H9 (cell line): ENCODE results near the gene KLHDC10. TPM values are rescaled to one million over a fixed set of nuclear protein-coding genes. Genes with fewer than 3 reads are reported as not detected.

Experiments
- DNase-seq: peaks from one replicate; pipeline ENCODE4 v3.0.0-alpha.2; 2017
- H2AFZ ChIP-seq: one replicate; pipeline ENCODE4 v1.6.1; 2013; ENCODE audit warnings: mild to moderate bottlenecking, low read length, control low read depth, moderate library complexity
- H2AK5ac ChIP-seq: 2 replicates; pipeline ENCODE4 v1.6.1; 2013; ENCODE audit warnings: low read length, control low read depth, mixed read lengths; ENCODE audit not compliant: insufficient read length
- H2BK120ac ChIP-seq: one replicate; pipeline ENCODE4 v1.6.1; 2013; ENCODE audit warnings: low read depth, mild to moderate bottlenecking, low read length, control low read depth, inconsistent platforms; ENCODE audit not compliant: poor library complexity, severe bottlenecking
- H2BK12ac ChIP-seq: 2 replicates; pipeline ENCODE4 v1.6.1; 2013; ENCODE audit warnings: low read length, control low read depth, mixed read lengths, low read depth; ENCODE audit not compliant: insufficient read length
- H2BK15ac ChIP-seq: 2 replicates; pipeline ENCODE4 v1.6.1; 2013; ENCODE audit warnings: low read depth, low read length, control low read depth
- H2BK20ac ChIP-seq: one replicate; pipeline ENCODE4 v1.6.1; 2013; ENCODE audit warnings: low read depth, mild to moderate bottlenecking, low read length, control low read depth, inconsistent platforms; ENCODE audit not compliant: poor library complexity, severe bottlenecking
- H2BK5ac ChIP-seq: 2 replicates; pipeline ENCODE4 v1.6.1; 2013; ENCODE audit warnings: low read length, control low read depth, mixed read lengths; ENCODE audit not compliant: insufficient read length
- H3K14ac ChIP-seq: 2 replicates; pipeline ENCODE4 v1.6.1; 2013; ENCODE audit warnings: low read length, control low read depth; ENCODE audit not compliant: insufficient read depth
- H3K18ac ChIP-seq: 2 replicates; pipeline ENCODE4 v1.6.1; 2013; ENCODE audit warnings: low read depth, mild to moderate bottlenecking, mixed read lengths, low read length, control low read depth; ENCODE audit not compliant: insufficient read length
- H3K23ac ChIP-seq: 2 replicates; pipeline ENCODE4 v1.6.1; 2013; ENCODE audit warnings: low read length, control low read depth, mixed read lengths, low read depth; ENCODE audit not compliant: insufficient read length
- H3K23me2 ChIP-seq: 2 replicates; pipeline ENCODE4 v1.6.1; 2013; ENCODE audit warnings: low read depth, mild to moderate bottlenecking, mixed read lengths, low read length, control low read depth; ENCODE audit not compliant: insufficient read length, poor library complexity, severe bottlenecking
- H3K27ac ChIP-seq: 2 replicates; pipeline ENCODE4 v1.5.1; 2013; ENCODE audit warnings: low read length, control low read depth, mixed read lengths, low read depth; ENCODE audit not compliant: insufficient read length
- H3K27me3 ChIP-seq: 2 replicates; pipeline ENCODE4 v1.6.1; 2013; ENCODE audit warnings: low read length, control low read depth, inconsistent platforms; ENCODE audit not compliant: insufficient read depth
- H3K4ac ChIP-seq: 2 replicates; pipeline ENCODE4 v1.6.1; 2013; ENCODE audit warnings: low read depth, mild to moderate bottlenecking, control low read depth, inconsistent platforms, low read length, moderate library complexity
- H3K4me1 ChIP-seq: 2 replicates; pipeline ENCODE4 v1.6.1; 2013; ENCODE audit warnings: low read length, control low read depth, inconsistent platforms; ENCODE audit not compliant: insufficient read depth
- H3K4me2 ChIP-seq: 2 replicates; pipeline ENCODE4 v1.6.1; 2013; ENCODE audit warnings: low read length, control low read depth, mixed read lengths; ENCODE audit not compliant: insufficient read length, insufficient read depth
- H3K56ac ChIP-seq: 2 replicates; pipeline ENCODE4 v1.6.1; 2013; ENCODE audit warnings: low read depth, mild to moderate bottlenecking, mixed read lengths, low read length, control low read depth; ENCODE audit not compliant: insufficient read length
- H3K79me1 ChIP-seq: 2 replicates; pipeline ENCODE4 v1.6.1; 2013; ENCODE audit warnings: low read depth, mild to moderate bottlenecking, moderate library complexity, low read length, control low read depth, inconsistent platforms; ENCODE audit not compliant: insufficient read depth, poor library complexity, severe bottlenecking
- H3K79me2 ChIP-seq: 2 replicates; pipeline ENCODE4 v1.6.1; 2013; ENCODE audit warnings: low read length, control low read depth, inconsistent platforms; ENCODE audit not compliant: insufficient read depth
- H3K9ac ChIP-seq: 2 replicates; pipeline ENCODE4 v1.6.1; 2013; ENCODE audit warnings: low read length, control low read depth, mixed read lengths; ENCODE audit not compliant: insufficient read length; ENCODE audit errors: extremely low read depth
- H3K9me3 ChIP-seq: one replicate; pipeline ENCODE4 v1.6.1; 2013; ENCODE audit warnings: low read depth, low read length, inconsistent platforms; ENCODE audit not compliant: control insufficient read depth
- H3T11ph ChIP-seq: one replicate; pipeline ENCODE4 v1.6.1; 2013; ENCODE audit warnings: mild to moderate bottlenecking, low read length, control low read depth, inconsistent platforms
- H4K20me1 ChIP-seq: one replicate; pipeline ENCODE4 v1.6.1; 2013; ENCODE audit not compliant: control insufficient read depth, insufficient read length, insufficient read depth
- H4K5ac ChIP-seq: 2 replicates; pipeline ENCODE4 v1.6.1; 2013; ENCODE audit warnings: low read depth, mild to moderate bottlenecking, mixed read lengths, low read length, control low read depth; ENCODE audit not compliant: insufficient read length
- H4K8ac ChIP-seq: replicated peaks from 2 replicates; pipeline ENCODE4 v1.6.1; 2013; ENCODE audit warnings: low read length, control low read depth, mixed read lengths, low read depth; ENCODE audit not compliant: insufficient read length
- H4K91ac ChIP-seq: 2 replicates; pipeline ENCODE4 v1.6.1; 2013; ENCODE audit warnings: low read depth, mild to moderate bottlenecking, moderate library complexity, mixed read lengths, low read length, control low read depth; ENCODE audit not compliant: insufficient read length
- H3K27ac Mint-ChIP-seq, 3 experiments: 2 replicates in 2 of 3; 3 replicates in 1 of 3; pipeline ENCODE4 v1.8.0; 2020 to 2021; ENCODE audit warnings: mixed read lengths in 3 of 3, mild to moderate bottlenecking in 1 of 3, moderate library complexity in 1 of 3
- H3K27me3 Mint-ChIP-seq: 2 replicates; pipeline ENCODE4 v1.8.0; 2021; ENCODE audit warnings: low read depth, mild to moderate bottlenecking, moderate library complexity, mixed read lengths
- H3K36me3 Mint-ChIP-seq, 3 experiments: 2 replicates in 2 of 3; 3 replicates in 1 of 3; pipeline ENCODE4 v1.8.0; 2020 to 2021; ENCODE audit warnings: low read depth in 3 of 3, mixed read lengths in 3 of 3; ENCODE audit not compliant: insufficient read depth in 1 of 3
- H3K4me1 Mint-ChIP-seq, 2 experiments: 2 replicates each; pipeline ENCODE4 v1.8.0; 2020; ENCODE audit warnings: mixed read lengths in 2 of 2
- H3K4me3 Mint-ChIP-seq, 2 experiments: 2 replicates in 1 of 2; 3 replicates in 1 of 2; pipeline ENCODE4 v1.8.0; 2020 to 2021; ENCODE audit warnings: mild to moderate bottlenecking in 2 of 2, mixed read lengths in 2 of 2, moderate library complexity in 1 of 2
- H3K9me3 Mint-ChIP-seq, 2 experiments: 2 replicates in 1 of 2; 3 replicates in 1 of 2; pipeline ENCODE4 v1.8.0; 2020; ENCODE audit warnings: mild to moderate bottlenecking in 2 of 2, mixed read lengths in 2 of 2, moderate library complexity in 1 of 2
- CTCF ChIP-seq: fragments of 200-600 bp; sonication (generic); conservative IDR thresholded peaks from 3 replicates; pipeline ENCODE4 v1.8.0; 2021; ENCODE audit warnings: antibody characterized with exemption, mild to moderate bottlenecking
- WGBS: extraction: QIAGEN DNeasy Blood & Tissue Kit; methylation state at CpG from one replicate; pipeline ENCODE4 v1.1.7; 2013; ENCODE audit warnings: missing lambda C conversion rate, low lambda C conversion rate, mixed read lengths; ENCODE audit not compliant: insufficient read length; ENCODE audit errors: extremely low coverage; 5-methylcytosine and 5-hydroxymethylcytosine counted together
- total RNA-seq: library from RNA; stranded (reverse); gene quantifications from 2 replicates; pipeline ENCODE4 v1.2.1, GENCODE V29; 2021

KLHDC10 gene
- total RNA-seq, 1 experiment from 2014 or later: 17.3 TPM

GRCh38 chr7:130142654-130143333, 72.5 kb downstream of the KLHDC10 start:
- no CpG with 5 or more reads among the region's 14 CpGs for WGBS
- Mint-ChIP-seq H3K4me1 (peaks cover 26 to 35% of the 10 kb centered on the region in 2 experiments), H3K4me3 (no peak overlapping the region), H3K9me3 (no peaks in the 10 kb centered on the region; a peak in 1 of 5 replicates), H3K36me3 (peaks cover 2 to 10% (median 8%) of the 10 kb centered on the region in 3 experiments; a peak in 4 of 7 replicates), H3K27me3 (peaks cover 27% of the 10 kb centered on the region), H3K27ac (peak overlapping the region; percentile 23 to 34 (median 25); a peak in 3 of 7 replicates)
- Histone ChIP-seq H4K8ac (no peak overlapping the region), H4K5ac (no peak overlapping the region), H3K9me3 (no peaks in the 10 kb centered on the region), H2BK5ac (no peak overlapping the region), H2AK5ac (no peak overlapping the region), H3K4me2 (no peak overlapping the region), H3K79me2 (no peaks in the 10 kb centered on the region), H3K79me1 (no peaks in the 10 kb centered on the region), H4K20me1 (no peaks in the 10 kb centered on the region), H3K27me3 (no peaks in the 10 kb centered on the region), H2BK15ac (no peak overlapping the region), H3K4me1 (0 out of 2 replicates have a peak, but pooled peaks cover 2% of the 10 kb centered on the region), H3K23ac (no peak overlapping the region), H3K4ac (no peak overlapping the region), H2BK12ac (no peak overlapping the region), H2BK20ac (no peak overlapping the region), H2BK120ac (no peak overlapping the region), H3K27ac (no peak overlapping the region), H3K14ac (no peak overlapping the region), H3K56ac (no peak overlapping the region), H4K91ac (no peak overlapping the region), H3T11ph (no peak overlapping the region), H3K18ac (peak overlapping the region; percentile 30), H3K9ac (no peak overlapping the region), H3K23me2 (peaks cover 9% of the 10 kb centered on the region), H2AFZ (no peak overlapping the region)
- TF ChIP-seq CTCF: no peak
- no peak for DNase-seq
